ENCODE measurements around the gene DZIP1L. TPM values are rescaled to one million over a fixed set of nuclear protein-coding genes. Genes with fewer than 3 reads are reported as not detected.
"Not testable (repeated sequence)": the region's sequence is repeated elsewhere in the genome, so short reads cannot be mapped to it uniquely, and the experiment has no call there.

DZIP1L gene, protein sequence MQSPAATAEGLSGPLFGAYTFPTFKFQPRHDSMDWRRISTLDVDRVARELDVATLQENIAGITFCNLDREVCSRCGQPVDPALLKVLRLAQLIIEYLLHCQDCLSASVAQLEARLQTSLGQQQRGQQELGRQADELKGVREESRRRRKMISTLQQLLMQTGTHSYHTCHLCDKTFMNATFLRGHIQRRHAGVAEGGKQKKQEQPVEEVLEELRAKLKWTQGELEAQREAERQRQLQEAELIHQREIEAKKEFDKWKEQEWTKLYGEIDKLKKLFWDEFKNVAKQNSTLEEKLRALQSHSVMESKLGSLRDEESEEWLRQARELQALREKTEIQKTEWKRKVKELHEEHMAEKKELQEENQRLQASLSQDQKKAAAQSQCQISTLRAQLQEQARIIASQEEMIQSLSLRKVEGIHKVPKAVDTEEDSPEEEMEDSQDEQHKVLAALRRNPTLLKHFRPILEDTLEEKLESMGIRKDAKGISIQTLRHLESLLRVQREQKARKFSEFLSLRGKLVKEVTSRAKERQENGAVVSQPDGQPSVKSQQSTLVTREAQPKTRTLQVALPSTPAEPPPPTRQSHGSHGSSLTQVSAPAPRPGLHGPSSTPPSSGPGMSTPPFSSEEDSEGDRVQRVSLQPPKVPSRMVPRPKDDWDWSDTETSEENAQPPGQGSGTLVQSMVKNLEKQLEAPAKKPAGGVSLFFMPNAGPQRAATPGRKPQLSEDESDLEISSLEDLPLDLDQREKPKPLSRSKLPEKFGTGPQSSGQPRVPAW
- total RNA-seq, result 0.16 TPM in 1 of 2 replicates, not detected in the other

GRCh38 chr3:138114988-138115971, at the start of gene DZIP1L:
TSS of gene DZIP1L (minus strand) at chr3:138115608. CDS start at chr3:138103971, 11,637 bp downstream.
- no peak within 1 kb of the TSS for H3K27ac Mint-ChIP-seq

GRCh38 chr3:138165061-138165460, 49.7 kb upstream of the DZIP1L start:
- Mint-ChIP-seq H3K27me3 (ENCODE audit: low read depth) (no peaks in the 10 kb centered on the region), H3K4me3 (ENCODE audit: low read depth) (no peak overlapping the region), H3K9me3 (no peaks in the 10 kb centered on the region), H3K27ac (no peak overlapping the region), H3K4me1 (ENCODE audit: low read depth) (peaks cover 2% of the 10 kb centered on the region), H3K36me3 (ENCODE audit: low read depth) (peaks cover 66% of the 10 kb centered on the region)
- intact Hi-C loops (cut with micrococcal nuclease), result no loop called here
- DNase-seq (ENCODE audit: low spot score), result no peak

More at GRCh38 chr3:138114988-138115971, at the start of gene DZIP1L:
- Mint-ChIP-seq H3K4me3 (ENCODE audit: low read depth) (peak within 1 kb of the TSS; percentile 75), H3K36me3 (ENCODE audit: low read depth) (no peaks in the 10 kb centered on the region), H3K4me1 (ENCODE audit: low read depth) (peaks cover 5% of the 10 kb centered on the region), H3K27me3 (ENCODE audit: low read depth) (peaks cover 39% of the 10 kb centered on the region), H3K9me3 (no peaks in the 10 kb centered on the region)
- peak; percentile 11 for DNase-seq (ENCODE audit: low spot score)
- intact Hi-C loops (cut with micrococcal nuclease), result loop anchor here (5.0 kb wide), 1 partner anchor 33 kb away; no protein-coding TSS in a partner anchor

DNA sequence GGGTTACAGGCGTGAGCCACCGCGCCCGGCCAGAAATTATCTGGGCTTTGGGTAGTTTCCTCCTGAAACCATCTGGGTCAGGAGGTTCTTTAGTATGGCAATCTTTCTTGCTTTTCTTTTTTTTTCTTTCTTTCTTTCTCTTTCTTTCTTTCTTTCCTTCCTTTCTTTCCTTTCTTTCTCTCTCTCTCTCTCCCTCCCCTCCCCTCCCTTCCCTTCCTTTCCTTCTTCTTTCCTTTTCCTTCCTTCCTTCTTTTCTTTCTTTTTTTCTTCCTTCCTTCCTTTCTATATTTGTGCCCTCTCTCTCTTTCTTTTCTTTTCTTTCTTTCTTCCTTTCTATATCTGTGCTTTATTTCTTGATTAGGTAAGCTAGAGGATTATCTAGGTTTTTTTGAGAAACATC, 42.3 kb upstream of the DZIP1L start:
- no peak for DNase-seq (ENCODE audit: low spot score)
- no peak overlapping the region for H3K27ac Mint-ChIP-seq
- peaks cover 16% of the 10 kb centered on the region for H3K9me3 Mint-ChIP-seq
- peaks cover 4% of the 10 kb centered on the region for H3K27me3 Mint-ChIP-seq (ENCODE audit: low read depth)
- no peaks in the 10 kb centered on the region for H3K4me1 Mint-ChIP-seq (ENCODE audit: low read depth)
- H3K36me3 Mint-ChIP-seq (ENCODE audit: low read depth), result peaks cover 24% of the 10 kb centered on the region
- intact Hi-C loops (cut with micrococcal nuclease), result no loop called here
- no peak overlapping the region for H3K4me3 Mint-ChIP-seq (ENCODE audit: low read depth)

GRCh38 chr3:138154534-138154933, 39.1 kb upstream of the DZIP1L start:
- Mint-ChIP-seq H3K9me3 (peaks cover 17% of the 10 kb centered on the region), H3K4me3 (ENCODE audit: low read depth) (no peak overlapping the region), H3K4me1 (ENCODE audit: low read depth) (no peaks in the 10 kb centered on the region)

GRCh38 chr3:138148503-138148902, 33.1 kb upstream of the DZIP1L start:
- intact Hi-C loops (cut with micrococcal nuclease), result no loop called here
- Mint-ChIP-seq H3K4me3 (ENCODE audit: low read depth) (no peak overlapping the region), H3K27me3 (ENCODE audit: low read depth) (peaks cover 12% of the 10 kb centered on the region), H3K36me3 (ENCODE audit: low read depth) (no peaks in the 10 kb centered on the region), H3K4me1 (ENCODE audit: low read depth) (no peaks in the 10 kb centered on the region), H3K27ac (no peak overlapping the region), H3K9me3 (peaks cover 6% of the 10 kb centered on the region)
- DNase-seq (ENCODE audit: low spot score), result no peak

More at GRCh38 chr3:138154534-138154933, 39.1 kb upstream of the DZIP1L start:
- DNase-seq (ENCODE audit: low spot score), result no peak
- no peaks in the 10 kb centered on the region for H3K36me3 Mint-ChIP-seq (ENCODE audit: low read depth)
- H3K27me3 Mint-ChIP-seq (ENCODE audit: low read depth), result peaks cover 6% of the 10 kb centered on the region
- no peak overlapping the region for H3K27ac Mint-ChIP-seq
- intact Hi-C loops (cut with micrococcal nuclease), result no loop called here

GRCh38 chr3:138142181-138142580, 26.8 kb upstream of the DZIP1L start:
- DNase-seq (ENCODE audit: low spot score); intact Hi-C loops (cut with micrococcal nuclease); H3K4me1 Mint-ChIP-seq (ENCODE audit: low read depth): not testable (repeated sequence)

DNA sequence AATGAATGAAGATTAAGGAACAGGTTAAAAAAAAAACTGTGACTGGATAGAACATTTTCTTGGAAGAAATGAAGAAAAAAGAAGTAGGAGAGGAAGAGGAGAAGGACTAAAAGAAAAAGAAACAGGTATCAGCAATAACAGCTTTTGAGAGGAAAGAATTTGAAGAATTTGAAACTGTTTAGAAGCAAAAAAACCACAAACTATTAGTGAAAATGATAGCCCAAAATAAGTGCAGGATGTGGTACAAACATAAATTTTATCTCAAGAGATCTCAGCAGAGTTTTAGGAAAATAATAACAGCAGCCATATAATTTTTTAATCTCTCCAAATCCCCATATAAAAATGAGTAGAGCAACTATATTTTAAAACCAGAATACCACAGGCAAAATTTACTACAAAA, 25.5 kb upstream of the DZIP1L start:
- no peaks in the 10 kb centered on the region for H3K36me3 Mint-ChIP-seq (ENCODE audit: low read depth)
- H3K4me3 Mint-ChIP-seq (ENCODE audit: low read depth), result no peak overlapping the region
- peaks cover 6% of the 10 kb centered on the region for H3K4me1 Mint-ChIP-seq (ENCODE audit: low read depth)
- no peak overlapping the region for H3K27ac Mint-ChIP-seq
- no peak for DNase-seq (ENCODE audit: low spot score)
- peaks cover 24% of the 10 kb centered on the region for H3K27me3 Mint-ChIP-seq (ENCODE audit: low read depth)
- no peaks in the 10 kb centered on the region for H3K9me3 Mint-ChIP-seq
- intact Hi-C loops (cut with micrococcal nuclease), result no loop called here

More at GRCh38 chr3:138142181-138142580, 26.8 kb upstream of the DZIP1L start:
- H3K27me3 Mint-ChIP-seq (ENCODE audit: low read depth), result peaks cover 21% of the 10 kb centered on the region
- H3K36me3 Mint-ChIP-seq (ENCODE audit: low read depth); H3K27ac Mint-ChIP-seq; H3K9me3 Mint-ChIP-seq; H3K4me3 Mint-ChIP-seq (ENCODE audit: low read depth): not testable (repeated sequence)

GRCh38 chr3:138139691-138140090, 24.3 kb upstream of the DZIP1L start:
- H3K4me3 Mint-ChIP-seq (ENCODE audit: low read depth), result no peak overlapping the region
- no peaks in the 10 kb centered on the region for H3K36me3 Mint-ChIP-seq (ENCODE audit: low read depth)
- no peak for DNase-seq (ENCODE audit: low spot score)
- no peaks in the 10 kb centered on the region for H3K9me3 Mint-ChIP-seq
- H3K27ac Mint-ChIP-seq, result no peak overlapping the region
- intact Hi-C loops (cut with micrococcal nuclease), result no loop called here
- H3K4me1 Mint-ChIP-seq (ENCODE audit: low read depth), result peaks cover 6% of the 10 kb centered on the region
- H3K27me3 Mint-ChIP-seq (ENCODE audit: low read depth), result peaks cover 24% of the 10 kb centered on the region

GRCh38 chr3:138137861-138138260, 22.5 kb upstream of the DZIP1L start:
- Mint-ChIP-seq H3K9me3 (no peaks in the 10 kb centered on the region), H3K27ac (no peak overlapping the region), H3K4me1 (ENCODE audit: low read depth) (peaks cover 6% of the 10 kb centered on the region), H3K27me3 (ENCODE audit: low read depth) (peaks cover 29% of the 10 kb centered on the region), H3K36me3 (ENCODE audit: low read depth) (no peaks in the 10 kb centered on the region), H3K4me3 (ENCODE audit: low read depth) (no peak overlapping the region)
- DNase-seq (ENCODE audit: low spot score), result no peak
- intact Hi-C loops (cut with micrococcal nuclease), result no loop called here

DNA sequence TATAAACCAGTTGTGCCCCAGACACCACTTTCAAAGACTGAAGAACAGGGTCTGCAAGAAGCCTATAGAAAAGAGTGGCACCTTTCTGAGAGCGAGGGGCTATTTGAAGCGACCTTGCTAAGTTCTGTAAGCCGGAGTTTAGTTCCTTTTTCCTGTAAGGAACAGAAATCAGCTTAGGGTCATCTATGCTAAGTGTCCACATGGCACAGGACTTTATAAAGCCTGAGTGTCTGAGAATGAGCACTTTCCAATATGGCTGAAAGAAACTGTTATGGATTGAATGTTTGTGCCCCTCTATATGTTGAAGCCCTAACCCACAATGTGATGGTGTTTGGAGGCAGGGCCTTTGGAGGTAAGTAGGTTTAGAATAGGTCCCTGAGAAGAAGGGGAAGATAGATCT, 20.8 kb upstream of the DZIP1L start:
- no peak for DNase-seq (ENCODE audit: low spot score)
- no peak overlapping the region for H3K27ac Mint-ChIP-seq
- peaks cover 5% of the 10 kb centered on the region for H3K4me1 Mint-ChIP-seq (ENCODE audit: low read depth)
- no peaks in the 10 kb centered on the region for H3K9me3 Mint-ChIP-seq
- intact Hi-C loops (cut with micrococcal nuclease), result no loop called here
- no peaks in the 10 kb centered on the region for H3K36me3 Mint-ChIP-seq (ENCODE audit: low read depth)
- H3K27me3 Mint-ChIP-seq (ENCODE audit: low read depth), result peaks cover 29% of the 10 kb centered on the region
- no peak overlapping the region for H3K4me3 Mint-ChIP-seq (ENCODE audit: low read depth)

GRCh38 chr3:138135833-138136194, 20.4 kb upstream of the DZIP1L start:
- Mint-ChIP-seq H3K9me3 (no peaks in the 10 kb centered on the region), H3K27ac (no peak overlapping the region), H3K4me1 (ENCODE audit: low read depth) (peaks cover 1% of the 10 kb centered on the region), H3K27me3 (ENCODE audit: low read depth) (peaks cover 28% of the 10 kb centered on the region), H3K4me3 (ENCODE audit: low read depth) (no peak overlapping the region), H3K36me3 (ENCODE audit: low read depth) (no peaks in the 10 kb centered on the region)
- intact Hi-C loops (cut with micrococcal nuclease), result no loop called here
- no peak for DNase-seq (ENCODE audit: low spot score)

- peaks cover 29% of the 10 kb centered on the region for H3K27me3 Mint-ChIP-seq (ENCODE audit: low read depth)
- H3K4me1 Mint-ChIP-seq (ENCODE audit: low read depth), result no peaks in the 10 kb centered on the region
- no peak for DNase-seq (ENCODE audit: low spot score)
- no peaks in the 10 kb centered on the region for H3K9me3 Mint-ChIP-seq
- H3K4me3 Mint-ChIP-seq (ENCODE audit: low read depth), result no peak overlapping the region
- H3K36me3 Mint-ChIP-seq (ENCODE audit: low read depth), result no peaks in the 10 kb centered on the region
- no peak overlapping the region for H3K27ac Mint-ChIP-seq
- intact Hi-C loops (cut with micrococcal nuclease), result no loop called here
These were observed 19.9 kb upstream of the DZIP1L start for GRCh38 chr3:138135146-138135832.
